NB4 (cell line): ENCODE measurements around the gene MED13L.

Experiments used
- DNase-seq: peaks from one replicate; pipeline ENCODE4 v3.0.0; 2010; ENCODE audit warnings: low read depth
- H3K4me3 ChIP-seq: one replicate; pipeline ENCODE4 v1.5.1; 2011; ENCODE audit warnings: mild to moderate bottlenecking, low read depth, low read length, moderate library complexity
- CTCF ChIP-seq: IDR thresholded peaks from one replicate; pipeline ENCODE4 v1.5.1; 2012; ENCODE audit warnings: low read depth, low read length
- MAX ChIP-seq: IDR thresholded peaks from 2 replicates; pipeline ENCODE4 v1.6.1; 2011; ENCODE audit warnings: low read depth, low read length
- MYC ChIP-seq: IDR thresholded peaks from 2 replicates; pipeline ENCODE4 v1.6.1; 2011; ENCODE audit warnings: low read depth, low read length
- POLR2A ChIP-seq: IDR thresholded peaks from 2 replicates; pipeline ENCODE4 v1.6.1; 2011; ENCODE audit warnings: mild to moderate bottlenecking; ENCODE audit not compliant: insufficient read length; ENCODE audit errors: extremely low read depth

The MED13L gene

GRCh38 chr12:116026346-116026745 is 251.1 kb downstream of the MED13L start:
- no peak for DNase-seq
- TF ChIP-seq POLR2A: no peak
- H3K4me3 ChIP-seq: no peak overlapping the region

- DNase-seq: no peak
- no peak overlapping the region for H3K4me3 ChIP-seq
- no peak for TF ChIP-seq CTCF
- TF ChIP-seq POLR2A: no peak
- no peak for TF ChIP-seq MAX
- TF ChIP-seq MYC: no peak
Measured at GRCh38 chr12:116024769-116025168, 252.7 kb downstream of the MED13L start.

GRCh38 chr12:116019415-116019814 is 258.1 kb downstream of the MED13L start:
- TF ChIP-seq CTCF: no peak
- TF ChIP-seq MYC: no peak
- TF ChIP-seq MAX: no peak
- TF ChIP-seq POLR2A: no peak
- H3K4me3 ChIP-seq: no peak overlapping the region
- no peak for DNase-seq

- H3K4me3 ChIP-seq: no peak overlapping the region
- no peak for DNase-seq
- no peak for TF ChIP-seq MYC
Measured at GRCh38 chr12:116018282-116018681, 259.2 kb downstream of the MED13L start.

- peak; percentile 33 for TF ChIP-seq CTCF
- no peak for TF ChIP-seq MYC
- no peak for TF ChIP-seq POLR2A
- peak; percentile 55 for DNase-seq
- H3K4me3 ChIP-seq: no peak overlapping the region
Measured at GRCh38 chr12:116015525-116015924, 262.0 kb downstream of the MED13L start.

- no peak overlapping the region for H3K4me3 ChIP-seq
- no peak for DNase-seq
- TF ChIP-seq MYC (no peak), POLR2A (no peak), MAX (no peak), CTCF (no peak)
Measured at GRCh38 chr12:116012757-116013156, 264.7 kb downstream of the MED13L start.

GRCh38 chr12:116011217-116011616 is 266.3 kb downstream of the MED13L start:
- DNase-seq: no peak
- TF ChIP-seq MYC (no peak), MAX (no peak), POLR2A (no peak), CTCF (no peak)
- H3K4me3 ChIP-seq: no peak overlapping the region
